ENCODE results near the gene SELENOF. TPM values are rescaled to one million over a fixed set of nuclear protein-coding genes. Genes with fewer than 3 reads are reported as not detected.

SELENOF gene
- total and polyA plus RNA-seq, 2 of the 13 experiments (the other 11 are each of a cell fraction or from before 2014, with no cell fraction given) = 133 to 163 TPM

- TF ChIP-seq ZNF354B (CRISPR knock-in tag; IDR thresholded peaks at IDR 0.05) (no peak), REXO4 (CRISPR knock-in tag; IDR thresholded peaks at IDR 0.05; ENCODE audit: borderline replicate concordance) (no peak), MAF1 (CRISPR knock-in tag; IDR thresholded peaks at IDR 0.05; ENCODE audit: borderline replicate concordance) (no peak), ZNF513 (CRISPR knock-in tag; conservative IDR thresholded peaks at IDR 0.05) (no peak), ZNF589 (CRISPR knock-in tag; conservative IDR thresholded peaks at IDR 0.05) (no peak), NCOA1 (CRISPR knock-in tag; IDR thresholded peaks at IDR 0.05) (no peak), ZFX (CRISPR knock-in tag; IDR thresholded peaks at IDR 0.05; ENCODE audit: low read depth) (0 out of 2 replicates have a peak, but pooled peaks have one; percentile 7), PHF20 (CRISPR knock-in tag; IDR thresholded peaks at IDR 0.05) (0 out of 2 replicates have a peak, but pooled peaks have one; percentile 16), ZNF207 (IDR thresholded peaks at IDR 0.05; ENCODE audit: borderline replicate concordance) (no peak), NFKBIZ (CRISPR knock-in tag; IDR thresholded peaks at IDR 0.05) (no peak), ZNF34 (CRISPR knock-in tag; IDR thresholded peaks at IDR 0.05; ENCODE audit: borderline replicate concordance) (no peak), ZNF33B (CRISPR knock-in tag; IDR thresholded peaks at IDR 0.05) (no peak), ZNF564 (CRISPR knock-in tag; IDR thresholded peaks at IDR 0.05) (no peak), ZNF776 (CRISPR knock-in tag; IDR thresholded peaks at IDR 0.05) (no peak), FOXA3 (CRISPR knock-in tag; IDR thresholded peaks at IDR 0.05) (no peak), ZNF773 (CRISPR knock-in tag; IDR thresholded peaks at IDR 0.05; ENCODE audit: borderline replicate concordance) (no peak), TAF15 (IDR thresholded peaks at IDR 0.05; ENCODE audit: low read depth, low read length, poor library complexity, severe bottlenecking) (no peak), ZBTB25 (CRISPR knock-in tag; IDR thresholded peaks at IDR 0.05) (no peak), MIER2 (CRISPR knock-in tag; IDR thresholded peaks at IDR 0.05) (no peak), RXRB (CRISPR knock-in tag; IDR thresholded peaks at IDR 0.05; ENCODE audit: borderline replicate concordance) (no peak), ATF7-NPFF (CRISPR knock-in tag; IDR thresholded peaks at IDR 0.05; ENCODE audit: low read depth) (no peak), GPN1 (CRISPR knock-in tag; IDR thresholded peaks at IDR 0.05; ENCODE audit: borderline replicate concordance) (no peak), BCLAF1 (IDR thresholded peaks at IDR 0.05) (no peak), HOXA7 (CRISPR knock-in tag; IDR thresholded peaks at IDR 0.05) (no peak)
These were observed 1.2 kb upstream of the SELENOF start (continued) for GRCh38 chr1:86914998-86915736.
